Naive thymus-derived CD8-positive, alpha-beta T cell (primary cell): ENCODE results near the gene BBS2. TPM values are rescaled to one million over a fixed set of nuclear protein-coding genes. Genes with fewer than 3 reads are reported as not detected.

Source experiments
- ATAC-seq, 2 donors: fragments of 150-1000 bp; cut with Tn5 transposase in 1 of 2; sonication (Bioruptor Pico), chemical (Tn5 transposase) in 1 of 2; 1 replicate in 1 of 2; 2 replicates in 1 of 2; pipeline ENCODE4 v1.10.0; 2021; ENCODE audit warnings: mild to moderate bottlenecking in 2 of 2, moderate library complexity in 2 of 2
- POLR2A ChIA-PET: fragments of 350-600 bp; sonication (Branson Sonifier 250); formaldehyde crosslinking; loops from one replicate; lab custom pipeline; 2021; ENCODE audit warnings: antibody characterized with exemption; lab: Charles Lee
- DNase-seq, 10 donors: peaks; one replicate each; pipeline versions ENCODE4 v3.0.0 to v3.0.0-alpha.2; 2020 to 2022
- H3K27ac Mint-ChIP-seq, 10 donors: one replicate each; pipeline ENCODE4 v1.8.0; 2020 to 2022; ENCODE audit warnings: mild to moderate bottlenecking in 10 of 10, mixed read lengths in 10 of 10, moderate library complexity in 4 of 10, inconsistent platforms in 1 of 10
- H3K27me3 Mint-ChIP-seq, 5 donors: one replicate each; pipeline ENCODE4 v1.8.0; 2021 to 2022; ENCODE audit warnings: mixed read lengths in 5 of 5
- H3K36me3 Mint-ChIP-seq, 3 donors: one replicate each; pipeline ENCODE4 v1.8.0; 2020 to 2022; ENCODE audit warnings: mixed read lengths in 3 of 3, mild to moderate bottlenecking in 2 of 3, inconsistent platforms in 1 of 3
- H3K4me1 Mint-ChIP-seq, 4 donors: one replicate each; pipeline ENCODE4 v1.8.0; 2021 to 2022; ENCODE audit warnings: mixed read lengths in 4 of 4
- H3K4me3 Mint-ChIP-seq, 10 donors: one replicate each; pipeline ENCODE4 v1.8.0; 2020 to 2022; ENCODE audit warnings: mild to moderate bottlenecking in 10 of 10, mixed read lengths in 10 of 10, moderate library complexity in 6 of 10, inconsistent platforms in 1 of 10
- H3K9me3 Mint-ChIP-seq, 9 donors: one replicate each; pipeline ENCODE4 v1.8.0; 2020 to 2022; ENCODE audit warnings: mixed read lengths in 9 of 9, mild to moderate bottlenecking in 3 of 9, inconsistent platforms in 1 of 9, moderate library complexity in 1 of 9
- polyA plus RNA-seq, 3 donors: library from polyadenylated mRNA; unstranded; fragments of 300-500 nt; fragmentation: Illumina TruSeq; gene quantifications; one replicate each; pipeline ENCODE4 v1.2.3, GENCODE V29; 2021
- total RNA-seq, 8 experiments: library from RNA in 2 of 8; stranded (reverse) in 2 of 8; gene quantifications; one replicate each; pipeline ENCODE4 v1.2.3 and lab custom pipeline; 2021 to 2026

Gene BBS2
- total and polyA plus RNA-seq, 5 experiments from 2014 or later: 35.7 to 107 (median 37.6) TPM

DNA sequence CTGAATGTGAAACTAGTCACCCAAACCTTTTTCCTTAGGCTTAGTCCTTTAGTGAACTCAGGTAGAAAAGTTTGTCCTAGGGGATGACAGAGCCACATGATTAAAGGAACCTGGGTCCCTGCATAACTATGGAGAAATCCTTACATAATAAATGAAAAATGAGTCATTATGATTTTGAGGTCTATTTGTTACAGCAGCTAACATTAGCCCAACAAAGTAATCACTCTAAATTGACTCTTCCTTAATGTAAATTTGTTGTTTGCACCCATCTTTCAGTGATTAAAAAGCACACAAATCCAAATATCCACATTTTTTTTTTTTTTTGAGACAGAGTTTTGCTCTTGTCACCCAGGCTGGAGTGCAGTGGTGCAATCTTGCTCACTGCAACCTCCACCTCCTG lies 36.4 kb downstream of the BBS2 start:
- Mint-ChIP-seq H3K36me3 (peaks cover 5 to 74% (median 21%) of the 10 kb centered on the region in 3 donors), H3K27ac (no peak overlapping the region), H3K4me3 (no peak overlapping the region), H3K4me1 (peaks cover 0 to 4% (median 1%) of the 10 kb centered on the region in 4 donors), H3K27me3 (no peaks in the 10 kb centered on the region), H3K9me3 (peaks cover 0 to 1% (median 0%) of the 10 kb centered on the region in 9 donors)
- ATAC-seq (no peak), DNase-seq (no peak)
- POLR2A ChIA-PET: no interaction called here

DNA sequence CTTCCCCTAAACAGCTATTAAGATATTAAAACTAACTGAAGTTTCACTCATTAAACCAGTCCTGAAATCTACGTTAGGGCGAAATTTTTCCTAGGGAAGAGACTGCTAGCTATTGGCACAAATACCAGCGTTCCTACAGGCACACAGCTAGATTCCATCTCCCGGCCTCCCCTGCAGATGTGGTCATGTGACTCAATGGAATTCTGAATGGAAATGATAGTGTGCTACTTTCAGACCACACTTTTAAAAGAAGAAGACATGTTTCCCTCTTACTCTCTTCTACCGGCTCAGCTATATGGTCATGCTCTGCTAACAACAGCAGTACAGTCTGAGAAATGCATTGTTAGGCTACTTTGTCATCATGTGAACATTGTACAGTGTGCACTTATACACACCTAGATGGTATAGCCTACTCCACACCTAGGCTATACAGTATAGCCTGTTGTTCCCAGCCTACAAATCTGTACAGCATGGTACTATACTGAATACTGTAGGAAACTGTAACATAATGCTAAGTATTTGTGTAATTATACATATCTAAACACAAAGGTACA lies 37.1 kb downstream of the BBS2 start:
- Mint-ChIP-seq H3K9me3 (peaks cover 0 to 1% (median 0%) of the 10 kb centered on the region in 9 donors), H3K27ac (no peak overlapping the region), H3K27me3 (no peaks in the 10 kb centered on the region), H3K36me3 (peaks cover 5 to 77% (median 21%) of the 10 kb centered on the region in 3 donors), H3K4me3 (no peak overlapping the region), H3K4me1 (peaks cover 0 to 2% (median 1%) of the 10 kb centered on the region in 4 donors)
- POLR2A ChIA-PET: no interaction called here
- no peak for DNase-seq
- no peak for ATAC-seq

DNA sequence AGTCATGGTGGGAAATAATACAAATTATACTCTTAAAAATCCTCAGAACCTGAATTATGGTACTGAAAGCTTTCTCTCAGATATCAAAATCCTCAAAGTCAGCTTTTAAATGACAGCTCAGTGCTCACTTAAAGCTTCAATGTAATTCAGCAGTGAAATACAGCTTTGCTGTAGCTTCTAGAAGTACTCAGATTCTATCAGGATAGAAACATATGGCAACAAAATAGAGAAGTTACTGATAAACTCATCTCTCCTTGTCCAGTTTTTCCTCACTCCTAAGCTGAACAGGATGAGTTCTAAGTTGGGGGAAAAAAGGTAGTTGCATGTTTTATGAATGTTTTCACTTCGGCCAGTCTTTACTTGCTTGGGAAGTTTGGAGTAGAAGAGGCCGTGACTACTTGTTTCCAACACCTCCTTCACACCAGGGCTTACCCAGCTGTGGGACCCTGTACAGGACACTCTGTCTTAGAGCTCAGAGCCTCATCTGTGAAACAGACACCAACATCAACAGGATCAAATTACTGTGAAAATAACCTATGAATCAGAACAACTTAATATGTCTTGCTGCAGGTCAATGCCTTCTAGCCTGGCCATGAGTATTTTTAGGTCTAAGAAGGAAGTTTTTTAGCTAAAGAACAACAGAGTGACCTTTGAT lies 38.2 kb downstream of the BBS2 start:
- peaks cover 0 to 2% (median 0%) of the 10 kb centered on the region in 4 donors for H3K4me1 Mint-ChIP-seq
- H3K36me3 Mint-ChIP-seq: peaks cover 4 to 86% (median 19%) of the 10 kb centered on the region in 3 donors
- POLR2A ChIA-PET: no interaction called here
- no peak overlapping the region for H3K4me3 Mint-ChIP-seq
- ATAC-seq (no peak), DNase-seq (no peak)
- peak overlapping the region in 7 of 10 donors; percentile 1 to 81 (median 13) for H3K27ac Mint-ChIP-seq
- H3K9me3 Mint-ChIP-seq: peaks cover 0 to 1% (median 0%) of the 10 kb centered on the region in 9 donors
- H3K27me3 Mint-ChIP-seq: no peaks in the 10 kb centered on the region

DNA sequence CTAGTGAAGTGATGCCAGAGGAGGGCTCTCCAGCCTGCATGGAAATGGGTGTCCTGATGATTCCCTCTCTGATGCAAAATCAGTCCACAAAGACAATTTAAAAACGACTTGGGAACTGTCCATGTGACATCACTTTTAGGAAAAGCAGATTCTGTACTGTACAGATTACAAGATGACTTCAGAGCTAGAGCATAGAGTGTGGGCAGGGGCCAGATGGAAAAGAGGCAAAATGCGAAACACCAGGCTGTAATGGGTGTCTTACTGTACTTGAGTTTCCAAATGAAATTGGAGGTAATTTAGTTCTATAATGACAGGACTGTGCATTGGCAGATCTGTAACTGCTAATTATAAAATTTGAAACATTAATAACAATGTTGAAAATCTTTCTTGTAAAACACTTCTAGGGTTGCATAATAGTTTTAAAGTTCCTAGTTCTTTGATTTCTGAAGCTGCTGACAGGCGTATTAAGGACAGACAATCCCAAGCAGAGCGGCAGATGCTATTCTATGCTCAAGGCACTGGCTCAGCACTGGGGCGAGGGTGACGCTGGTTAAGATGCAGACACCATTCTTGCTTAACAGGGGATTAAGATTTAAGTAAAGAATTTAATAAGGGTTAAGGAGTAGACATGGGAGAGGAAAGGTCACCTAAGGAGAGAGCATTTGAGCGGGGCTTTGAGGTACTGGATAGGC lies 38.9 kb downstream of the BBS2 start:
- peaks cover 0 to 87% (median 22%) of the 10 kb centered on the region in 3 donors for H3K36me3 Mint-ChIP-seq
- H3K27ac Mint-ChIP-seq: peak overlapping the region in 7 of 10 donors; percentile 4 to 81 (median 58)
- H3K9me3 Mint-ChIP-seq: no peaks in the 10 kb centered on the region
- no peaks in the 10 kb centered on the region for H3K27me3 Mint-ChIP-seq
- no peak overlapping the region for H3K4me3 Mint-ChIP-seq
- ATAC-seq (no peak), DNase-seq (no peak)
- POLR2A ChIA-PET: no interaction called here
- H3K4me1 Mint-ChIP-seq: peaks cover 0 to 2% (median 0%) of the 10 kb centered on the region in 4 donors

DNA sequence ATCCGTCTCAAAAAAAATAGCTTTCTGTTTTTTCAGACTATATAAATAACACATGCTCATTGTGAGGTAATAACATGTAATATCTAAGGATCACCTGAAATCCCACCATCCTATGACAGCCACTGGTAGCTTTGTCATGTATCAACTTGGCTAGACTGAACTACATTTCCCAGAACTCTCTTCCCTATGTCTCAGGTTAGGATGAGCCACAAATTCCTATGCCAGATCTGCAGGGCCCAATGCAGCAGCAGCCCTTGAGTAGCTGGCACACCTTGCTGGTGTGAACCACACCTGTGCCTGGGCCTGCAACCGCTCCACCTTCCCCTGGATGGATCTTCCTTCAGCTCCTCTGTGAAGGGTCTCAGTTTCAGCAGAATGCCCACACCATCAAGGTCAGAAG lies 40.4 kb downstream of the BBS2 start:
- no peaks in the 10 kb centered on the region for H3K27me3 Mint-ChIP-seq
- peaks cover 0 to 2% (median 0%) of the 10 kb centered on the region in 4 donors for H3K4me1 Mint-ChIP-seq
- H3K9me3 Mint-ChIP-seq: no peaks in the 10 kb centered on the region
- H3K27ac Mint-ChIP-seq: peak overlapping the region in 6 of 10 donors; percentile 26 to 73 (median 58)
- no peak overlapping the region for H3K4me3 Mint-ChIP-seq
- DNase-seq: no peak
- ATAC-seq: no peak
- H3K36me3 Mint-ChIP-seq: peaks cover 0 to 87% (median 20%) of the 10 kb centered on the region in 3 donors
- POLR2A ChIA-PET: interaction anchor here (0.7 kb wide), 1 partner anchor 8 kb away, joined by 3 read pairs; no protein-coding TSS in a partner anchor

DNA sequence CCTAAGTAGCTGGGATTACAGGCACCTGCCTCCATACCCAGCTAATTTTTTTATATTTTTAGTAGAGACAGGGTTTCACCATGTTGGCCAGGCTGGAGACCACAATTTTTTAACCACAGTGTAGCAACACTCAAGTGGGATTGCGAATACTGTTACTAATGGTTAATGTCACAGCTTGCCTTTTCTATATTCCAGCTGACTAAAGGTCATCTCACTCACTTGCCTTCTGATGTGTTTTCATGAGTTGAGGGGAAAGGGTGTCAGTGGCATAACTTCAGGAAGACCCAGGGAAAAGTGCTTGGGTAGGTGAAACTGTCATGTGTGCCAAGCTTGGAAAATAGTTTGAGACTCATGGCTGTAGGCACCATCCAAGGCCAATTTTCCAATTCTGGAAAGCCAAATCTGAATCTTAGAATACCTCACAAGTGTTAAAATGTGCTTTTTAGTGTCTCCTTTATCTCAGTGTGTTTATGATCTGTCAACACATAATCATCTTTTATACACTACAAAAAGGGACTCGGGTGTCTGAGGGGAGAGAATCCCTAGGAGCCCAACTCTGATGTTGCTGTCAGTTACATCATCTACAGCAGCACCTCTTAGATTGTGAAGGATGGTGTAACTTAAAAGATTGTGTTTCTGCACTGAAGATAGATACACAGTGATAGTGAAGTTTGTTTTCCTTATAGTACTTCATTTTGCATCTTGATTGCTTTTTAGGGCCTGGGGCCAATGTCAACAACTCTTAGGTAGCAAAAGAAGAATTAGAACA lies 41.4 kb downstream of the BBS2 start:
- Mint-ChIP-seq H3K9me3 (no peaks in the 10 kb centered on the region), H3K4me1 (peaks cover 0 to 2% (median 0%) of the 10 kb centered on the region in 4 donors), H3K36me3 (peaks cover 0 to 87% (median 20%) of the 10 kb centered on the region in 3 donors), H3K27ac (peak overlapping the region in 5 of 10 donors; percentile 18 to 73 (median 41)), H3K4me3 (no peak overlapping the region), H3K27me3 (no peaks in the 10 kb centered on the region)
- ATAC-seq: no peak
- DNase-seq: no peak
- POLR2A ChIA-PET: no interaction called here

DNA sequence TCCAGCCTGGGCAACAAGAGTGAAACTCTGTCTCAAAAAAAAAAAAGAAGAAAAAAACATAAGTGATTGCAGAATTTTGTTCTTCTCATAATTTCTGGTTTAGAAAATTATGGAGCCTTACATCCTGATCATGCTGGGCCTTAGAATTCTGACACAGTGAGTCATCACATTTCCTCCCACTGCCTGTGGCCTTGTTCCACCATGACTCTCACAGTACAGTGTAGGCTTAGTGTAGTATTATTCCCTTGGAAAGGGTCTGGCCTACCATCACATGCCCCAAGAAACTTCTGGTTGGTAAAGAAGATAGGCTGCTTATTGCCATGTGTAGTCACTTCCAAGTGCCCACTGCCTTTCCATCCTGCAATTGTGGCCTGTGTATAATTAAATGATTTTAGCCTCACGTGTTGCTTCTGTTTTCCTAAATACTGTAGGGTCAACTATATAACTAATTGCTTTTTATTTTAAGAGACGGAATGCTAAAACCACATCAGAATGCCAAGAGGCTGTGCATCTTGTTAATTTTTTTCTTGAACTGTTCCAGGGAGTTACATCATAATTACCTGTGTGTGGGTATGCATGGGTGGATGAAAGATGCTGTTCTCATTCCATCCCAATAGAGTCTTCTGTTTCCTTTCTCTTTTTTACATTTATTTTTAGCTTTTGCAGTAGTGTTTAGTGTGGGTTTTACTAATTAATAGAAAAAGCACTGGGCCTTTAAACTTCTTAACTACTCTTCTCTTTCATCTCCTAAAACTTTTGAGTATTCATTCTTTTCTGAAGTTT lies 42.5 kb downstream of the BBS2 start:
- Mint-ChIP-seq H3K36me3 (peaks cover 0 to 86% (median 22%) of the 10 kb centered on the region in 3 donors), H3K9me3 (no peaks in the 10 kb centered on the region), H3K4me3 (no peak overlapping the region), H3K4me1 (peaks cover 0 to 2% (median 0%) of the 10 kb centered on the region in 4 donors), H3K27me3 (no peaks in the 10 kb centered on the region), H3K27ac (peak overlapping the region in 5 of 10 donors; percentile 30 to 58 (median 52))
- DNase-seq (no peak), ATAC-seq (no peak)
- POLR2A ChIA-PET: no interaction called here

DNA sequence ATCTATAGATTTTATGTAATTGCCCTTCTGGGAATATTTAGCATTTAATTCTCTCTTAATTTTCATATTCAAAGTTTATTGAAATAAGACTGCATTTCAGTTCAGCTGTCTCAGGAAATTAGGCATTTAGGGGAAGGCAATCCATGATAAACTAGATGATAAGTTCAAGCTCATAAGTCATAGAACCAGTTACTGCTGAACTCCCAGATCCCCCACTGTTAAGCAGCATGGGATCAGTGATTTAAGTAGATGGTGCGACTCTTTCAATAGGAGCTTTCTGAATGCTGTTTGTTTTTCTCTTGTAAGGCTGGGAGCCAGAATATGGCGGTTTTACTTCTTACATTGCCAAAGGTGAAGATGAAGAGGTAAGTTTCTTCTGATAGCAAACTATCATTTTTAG lies 44.6 kb downstream of the BBS2 start:
- Mint-ChIP-seq H3K36me3 (peaks cover 4 to 90% (median 30%) of the 10 kb centered on the region in 3 donors), H3K4me3 (no peak overlapping the region), H3K27me3 (no peaks in the 10 kb centered on the region), H3K9me3 (no peaks in the 10 kb centered on the region), H3K4me1 (peaks cover 0 to 2% (median 0%) of the 10 kb centered on the region in 4 donors), H3K27ac (peak overlapping the region in 3 of 10 donors; percentile 1 to 25 (median 16))
- no peak for ATAC-seq
- no peak for DNase-seq
- POLR2A ChIA-PET: no interaction called here

DNA sequence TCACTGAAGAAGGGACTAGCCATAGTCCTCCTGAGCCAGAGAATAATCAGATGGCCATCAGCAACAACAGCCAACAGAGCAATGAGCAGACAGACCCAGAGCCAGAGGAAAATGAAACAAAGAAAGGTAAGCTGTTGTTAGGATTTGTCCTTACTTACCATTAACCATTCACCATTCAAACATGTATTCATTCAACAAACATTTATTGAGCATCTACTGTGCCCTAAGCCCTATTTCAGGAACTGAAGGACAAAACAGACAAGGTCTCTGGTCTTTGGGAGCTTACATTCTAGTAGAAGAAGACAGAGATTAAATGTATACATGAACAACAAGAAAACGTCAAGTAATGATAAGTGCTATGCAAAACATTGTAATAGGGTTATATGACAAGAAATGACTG lies 49.2 kb downstream of the BBS2 start:
- H3K27me3 Mint-ChIP-seq: no peaks in the 10 kb centered on the region
- H3K4me1 Mint-ChIP-seq: no peaks in the 10 kb centered on the region
- ATAC-seq: no peak
- DNase-seq: no peak
- peaks cover 7 to 96% (median 37%) of the 10 kb centered on the region in 3 donors for H3K36me3 Mint-ChIP-seq
- no peak overlapping the region for H3K4me3 Mint-ChIP-seq
- peak overlapping the region in 2 of 10 donors; percentile 47 to 67 for H3K27ac Mint-ChIP-seq
- POLR2A ChIA-PET: interaction anchor here (0.9 to 1.4 kb wide), 2 partner anchors 9 to 19 kb away, joined by 3 to 6 read pairs; partner anchors contain the start of genes NUDT21 and OGFOD1
- H3K9me3 Mint-ChIP-seq: no peaks in the 10 kb centered on the region

DNA sequence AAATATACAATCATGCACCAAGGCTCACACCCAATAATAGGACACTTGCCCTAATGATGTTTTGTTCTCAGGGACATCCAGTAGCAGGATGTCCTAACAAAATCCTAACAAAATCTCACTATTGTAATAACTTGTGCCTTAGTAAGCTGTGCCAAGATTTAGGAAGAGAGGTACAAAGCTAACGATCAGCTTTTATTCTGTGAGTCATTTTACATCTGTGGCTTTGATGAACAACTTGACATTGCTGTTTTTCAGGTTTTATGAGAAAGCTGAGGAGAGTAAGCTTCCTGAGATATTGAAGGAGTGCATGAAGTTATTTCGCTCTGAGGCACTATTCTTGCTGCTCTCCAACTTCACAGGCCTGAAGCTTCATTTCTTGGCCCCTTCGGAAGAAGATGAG lies 49.6 kb downstream of the BBS2 start:
- no peaks in the 10 kb centered on the region for H3K4me1 Mint-ChIP-seq
- ATAC-seq (no peak), DNase-seq (no peak)
- peaks cover 7 to 96% (median 37%) of the 10 kb centered on the region in 3 donors for H3K36me3 Mint-ChIP-seq
- H3K9me3 Mint-ChIP-seq: no peaks in the 10 kb centered on the region
- H3K4me3 Mint-ChIP-seq: no peak overlapping the region
- POLR2A ChIA-PET: interaction anchor here (1.4 kb wide), 1 partner anchor 19 kb away, joined by 6 read pairs; the partner anchor contains the start of genes NUDT21 and OGFOD1
- peak overlapping the region in 3 of 10 donors; percentile 47 to 67 (median 58) for H3K27ac Mint-ChIP-seq
- no peaks in the 10 kb centered on the region for H3K27me3 Mint-ChIP-seq

DNA sequence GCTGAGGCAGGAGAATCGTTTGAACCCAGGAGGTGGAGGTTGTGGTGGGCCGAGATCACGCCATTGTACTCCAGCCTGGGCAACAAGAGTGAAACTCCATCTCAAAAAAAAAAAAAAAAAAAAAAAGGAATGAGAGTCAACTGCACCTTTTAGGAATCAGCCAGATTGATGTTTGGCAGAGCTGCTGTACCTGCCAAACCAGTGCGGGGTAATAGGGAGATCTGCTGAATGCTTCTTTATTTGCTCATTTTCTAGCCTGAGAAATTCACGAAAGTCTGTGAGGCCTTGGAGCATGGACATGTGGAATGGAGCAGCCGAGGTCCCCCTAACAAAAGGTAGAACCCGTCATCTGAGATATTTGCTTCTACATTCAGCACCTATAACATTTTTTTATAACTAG lies 50.1 kb downstream of the BBS2 start:
- POLR2A ChIA-PET: no interaction called here
- Mint-ChIP-seq H3K36me3 (peaks cover 7 to 94% (median 34%) of the 10 kb centered on the region in 3 donors), H3K4me3 (no peak overlapping the region), H3K9me3 (no peaks in the 10 kb centered on the region), H3K27me3 (no peaks in the 10 kb centered on the region), H3K4me1 (no peaks in the 10 kb centered on the region), H3K27ac (peak overlapping the region in 2 of 10 donors; percentile 58 to 67)
- ATAC-seq (no peak), DNase-seq (no peak)
